Renal cortical epithelial cell (primary cell): ENCODE measurements around the gene COL18A1. TPM values are rescaled to one million over a fixed set of nuclear protein-coding genes. Genes with fewer than 3 reads are reported as not detected.
"Not testable (repeated sequence)": the region's sequence is repeated elsewhere in the genome, so short reads cannot be mapped to it uniquely, and the experiment has no call there.

Experiments used
- DNase-seq: peaks from one replicate; pipeline ENCODE4 v3.0.0-alpha.2; 2011; ENCODE audit warnings: low read depth
- total RNA-seq: library from RNA; depleted of rRNA; stranded (reverse); fragments of >200 nt; gene quantifications from 2 replicates; pipeline ENCODE4 v1.2.3, GENCODE V29; 2014

The COL18A1 gene
- total RNA-seq, 1 donor from 2014 or later: 672 TPM

DNA sequence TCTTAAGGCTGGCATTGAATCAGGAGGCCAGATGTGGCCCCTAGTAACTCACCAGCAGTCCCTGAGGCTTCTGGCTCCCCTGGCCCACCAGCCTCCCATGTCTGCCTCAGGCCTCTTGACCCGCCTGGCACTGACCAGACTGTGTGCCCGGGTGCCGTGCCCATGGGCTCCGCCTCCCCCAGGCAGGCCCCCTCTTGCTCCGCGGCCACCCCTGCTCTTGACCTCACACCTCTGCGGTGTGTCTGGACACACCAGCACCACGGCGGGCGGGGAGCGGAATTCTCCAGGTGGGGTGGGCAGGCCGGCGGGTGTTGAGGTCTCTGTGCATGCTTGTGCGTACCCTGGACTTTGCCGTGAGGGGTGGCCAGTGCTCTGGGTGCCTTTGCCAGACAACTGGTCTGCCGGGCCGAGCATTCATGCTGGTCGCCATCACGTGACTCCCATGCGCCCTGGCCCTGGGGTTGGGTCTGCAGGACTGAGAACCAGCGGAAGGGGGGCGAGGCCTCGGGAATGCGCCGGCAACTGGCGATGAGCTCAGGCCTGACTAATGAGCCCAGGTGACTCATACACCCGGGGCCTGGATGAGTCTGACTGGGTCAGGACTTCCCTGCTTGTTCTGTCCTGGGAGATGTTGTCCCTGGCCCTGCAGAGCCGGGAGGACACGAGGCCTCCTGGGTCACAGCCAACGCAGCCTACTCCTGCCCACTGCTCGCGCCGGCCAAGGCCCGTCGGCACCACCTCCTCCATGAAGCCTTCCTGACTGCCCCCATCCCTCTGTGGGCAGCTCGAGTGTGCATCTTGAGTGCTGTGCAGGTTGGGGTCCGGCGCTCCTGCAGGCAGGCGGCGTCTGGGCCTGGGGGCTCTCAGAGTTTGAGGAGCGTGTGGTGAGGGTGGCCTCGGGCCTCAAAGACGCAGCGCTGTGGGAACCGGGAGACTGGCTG is 22.6 kb downstream of the COL18A1 start:
- peak; percentile 95 for DNase-seq

DNA sequence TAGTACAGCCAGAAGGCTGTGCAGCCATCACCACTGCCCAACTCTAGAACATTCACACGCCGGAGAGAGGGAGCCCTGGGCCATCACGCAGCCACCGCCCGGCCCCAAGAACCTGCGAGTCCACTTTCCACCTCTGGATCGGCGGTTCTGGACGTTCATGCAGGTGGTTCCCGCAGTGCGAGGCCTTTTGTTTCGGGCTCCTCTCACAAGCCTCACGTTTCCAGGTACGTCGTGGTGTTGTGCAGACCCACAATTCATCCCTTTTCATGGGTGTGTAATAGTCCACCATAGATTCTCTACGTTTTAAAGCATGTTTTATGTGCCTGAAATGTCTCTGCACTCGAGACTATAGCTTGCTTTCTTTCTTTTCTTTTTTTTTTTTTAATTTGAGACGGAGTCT is 23.6 kb downstream of the COL18A1 start:
- no peak for DNase-seq

DNA sequence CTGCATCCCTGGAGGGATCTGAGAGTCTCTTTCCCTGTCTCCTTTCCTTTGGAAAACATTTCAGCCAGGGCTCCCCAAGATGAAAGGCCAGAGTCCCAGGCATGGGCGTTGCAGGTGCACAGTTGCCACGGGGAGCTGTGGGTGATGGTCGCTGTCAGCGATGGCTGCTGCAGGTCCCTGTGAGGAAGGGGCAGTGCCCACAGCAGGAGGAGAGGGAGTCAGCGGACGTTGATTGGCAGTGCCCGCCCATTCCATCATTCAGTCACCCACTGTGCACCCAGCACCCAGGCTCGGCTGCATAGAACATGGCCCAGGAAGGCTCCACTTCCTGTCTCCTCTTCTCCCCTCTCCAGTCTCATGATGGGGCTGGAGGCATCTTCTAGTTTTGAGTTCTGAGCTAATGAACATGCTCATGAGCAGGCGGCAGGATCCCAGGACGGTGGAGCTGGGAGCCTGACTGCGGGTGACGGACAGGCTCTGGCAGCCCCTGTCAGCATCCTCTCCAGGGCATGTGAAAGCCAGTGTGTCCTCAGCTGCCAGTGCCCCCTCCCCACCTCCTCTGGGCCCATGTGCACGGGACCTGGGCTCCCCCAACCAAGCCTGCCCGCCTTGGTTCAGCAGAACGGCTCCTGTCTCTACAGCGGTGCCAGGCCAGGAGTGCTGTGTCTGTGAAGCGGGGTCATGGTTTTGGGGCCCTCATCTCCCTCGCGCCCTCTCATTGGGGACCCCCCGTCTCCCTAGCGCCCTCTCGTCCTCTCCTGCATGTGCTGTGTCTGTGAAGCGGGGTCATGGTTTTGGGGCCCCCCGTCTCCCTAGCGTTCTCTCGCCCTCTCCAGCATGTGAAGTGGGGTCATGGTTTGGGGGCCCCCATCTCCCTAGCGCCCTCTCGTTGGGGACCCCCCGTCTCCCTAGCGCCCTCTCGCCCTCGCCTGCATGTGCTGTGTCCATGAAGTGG is 24.5 kb downstream of the COL18A1 start:
- no peak for DNase-seq

DNA sequence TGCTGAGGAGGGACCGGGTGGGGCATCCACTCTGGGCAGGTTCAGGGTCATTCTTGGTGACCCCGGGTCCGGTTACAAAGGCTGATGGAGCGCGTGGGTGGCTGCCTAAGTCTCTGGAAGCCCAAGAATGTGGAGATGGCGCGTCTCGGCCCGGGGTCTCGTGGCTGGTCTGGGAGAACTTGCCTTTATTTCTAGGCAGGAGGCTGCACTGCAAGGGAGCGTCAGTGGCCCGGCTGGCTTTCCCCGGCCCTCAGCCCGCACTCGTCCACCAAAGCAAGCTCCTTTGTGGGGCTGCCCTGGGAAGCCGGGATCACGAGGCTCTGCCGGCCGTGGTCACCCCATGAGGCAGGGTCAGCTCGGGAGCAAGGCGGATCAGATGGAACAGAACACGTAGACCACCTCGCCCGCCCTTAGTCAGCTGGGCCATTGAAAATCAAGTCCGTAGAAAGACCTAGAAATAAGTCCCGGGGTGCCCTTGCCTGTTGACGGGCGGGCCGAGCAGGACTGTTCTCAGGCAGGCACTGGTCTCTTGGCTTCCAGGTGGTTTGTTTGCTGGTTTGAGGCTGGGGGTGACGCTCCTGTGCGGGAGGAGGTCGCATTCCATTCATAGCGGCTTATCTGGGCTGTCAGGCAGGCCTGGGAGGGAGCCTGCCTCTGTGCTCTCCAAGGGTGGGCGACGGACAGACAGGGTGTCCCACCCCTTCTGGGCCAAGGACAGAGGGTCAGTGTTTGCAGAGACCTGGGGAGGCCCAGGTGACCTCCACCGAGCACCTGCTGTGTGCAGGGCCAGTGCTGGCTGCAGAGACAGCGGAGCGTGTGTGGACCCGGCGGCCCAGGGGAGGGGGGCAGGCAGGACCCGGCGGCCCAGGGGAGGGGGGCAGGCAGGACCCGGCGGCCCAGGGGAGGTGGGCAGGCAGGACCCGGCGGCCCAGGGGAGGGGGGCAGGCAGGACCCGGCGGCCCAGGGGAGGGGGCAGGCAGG is 25.8 kb downstream of the COL18A1 start:
- peak; percentile 69 for DNase-seq

DNA sequence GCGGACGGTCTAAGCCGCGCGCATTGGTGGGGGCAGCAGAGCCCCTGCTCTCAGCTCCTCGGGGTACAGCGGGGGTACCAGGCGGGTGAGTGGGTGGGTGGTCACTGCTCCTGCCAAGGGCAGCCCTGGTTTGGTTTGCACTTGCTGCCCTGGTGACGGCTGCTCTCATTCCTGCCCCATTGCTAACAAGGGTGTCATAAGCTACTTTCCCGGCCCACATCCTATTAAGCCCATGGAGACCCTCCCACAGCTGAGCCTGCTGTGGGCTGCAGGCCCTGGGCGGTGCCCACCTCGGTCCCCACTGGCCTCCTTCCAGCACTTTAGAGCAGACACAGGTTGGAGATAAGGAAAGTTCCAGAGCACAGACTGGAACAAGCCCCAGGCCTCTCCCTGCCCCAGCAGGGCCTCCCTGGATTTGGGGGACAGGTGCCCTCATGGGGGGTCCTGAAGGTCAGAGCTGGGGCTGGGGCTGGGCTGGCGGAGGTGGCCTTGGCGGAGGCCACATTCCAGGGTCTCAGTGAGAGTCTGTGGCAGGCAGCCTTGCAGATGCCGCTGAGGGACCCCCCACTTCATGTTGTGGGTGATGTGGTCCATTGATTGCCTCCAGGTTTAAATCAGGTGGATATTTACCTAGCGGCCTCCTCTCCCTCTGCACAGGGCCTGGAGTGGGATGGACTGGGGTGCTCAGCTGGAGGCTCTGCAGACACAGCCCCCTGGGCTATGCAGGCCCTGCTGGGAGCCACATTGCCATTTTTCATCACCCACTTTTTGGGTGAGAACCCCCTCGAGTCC is 27.0 kb downstream of the COL18A1 start:
- DNase-seq: no peak

DNA sequence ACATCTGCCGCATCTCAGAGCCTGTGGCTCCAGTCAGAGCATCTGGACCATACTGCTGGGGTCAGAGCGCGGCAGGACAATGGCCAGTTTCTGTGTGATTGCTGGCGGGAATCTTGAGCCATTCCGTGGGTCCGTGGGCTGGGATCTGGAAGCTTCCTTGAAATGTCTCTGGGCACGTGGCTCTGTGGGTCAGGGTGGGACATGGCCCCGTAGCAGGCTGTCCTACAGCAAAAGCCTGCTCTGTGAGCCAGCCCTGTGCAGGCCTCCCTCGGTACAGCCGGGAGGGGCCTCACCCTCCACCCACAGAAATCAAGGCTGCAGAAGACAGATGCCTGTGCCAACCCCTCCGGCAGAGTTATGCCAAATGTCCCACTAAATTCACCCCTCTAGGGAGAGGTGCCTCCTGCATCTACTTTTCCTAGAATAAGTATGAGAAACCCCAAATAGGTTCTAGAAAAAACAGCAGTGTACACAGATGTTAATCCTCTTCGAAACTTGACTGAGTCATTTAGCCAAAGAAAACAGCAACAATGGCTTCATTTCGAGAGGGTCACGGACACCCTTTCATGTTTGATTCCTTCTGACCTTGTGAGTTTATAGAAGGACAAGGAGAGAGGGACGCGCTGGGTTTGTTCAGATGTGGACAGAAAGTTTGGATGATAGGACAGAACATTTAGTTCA is 27.8 kb downstream of the COL18A1 start:
- no peak for DNase-seq

DNA sequence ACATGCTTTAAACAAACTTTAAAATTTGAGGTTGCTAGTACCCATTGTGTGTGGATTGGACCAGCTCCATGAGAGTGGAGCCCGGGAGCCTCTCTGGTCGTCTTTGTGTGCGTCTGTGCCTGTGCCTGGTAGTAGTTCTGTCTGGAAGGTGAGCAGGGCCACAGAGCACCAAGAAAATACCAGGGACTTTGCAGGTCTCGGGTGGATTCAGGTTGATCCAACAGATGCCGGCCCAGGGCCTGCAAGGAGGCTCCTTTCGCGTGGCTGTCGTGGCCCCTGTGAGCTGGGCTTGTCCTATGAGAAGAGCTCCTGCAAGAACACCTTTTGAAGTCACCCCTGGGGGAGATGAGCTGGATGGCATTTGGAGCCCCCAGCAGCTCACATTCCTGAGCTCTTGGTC is 28.3 kb downstream of the COL18A1 start:
- no peak for DNase-seq

DNA sequence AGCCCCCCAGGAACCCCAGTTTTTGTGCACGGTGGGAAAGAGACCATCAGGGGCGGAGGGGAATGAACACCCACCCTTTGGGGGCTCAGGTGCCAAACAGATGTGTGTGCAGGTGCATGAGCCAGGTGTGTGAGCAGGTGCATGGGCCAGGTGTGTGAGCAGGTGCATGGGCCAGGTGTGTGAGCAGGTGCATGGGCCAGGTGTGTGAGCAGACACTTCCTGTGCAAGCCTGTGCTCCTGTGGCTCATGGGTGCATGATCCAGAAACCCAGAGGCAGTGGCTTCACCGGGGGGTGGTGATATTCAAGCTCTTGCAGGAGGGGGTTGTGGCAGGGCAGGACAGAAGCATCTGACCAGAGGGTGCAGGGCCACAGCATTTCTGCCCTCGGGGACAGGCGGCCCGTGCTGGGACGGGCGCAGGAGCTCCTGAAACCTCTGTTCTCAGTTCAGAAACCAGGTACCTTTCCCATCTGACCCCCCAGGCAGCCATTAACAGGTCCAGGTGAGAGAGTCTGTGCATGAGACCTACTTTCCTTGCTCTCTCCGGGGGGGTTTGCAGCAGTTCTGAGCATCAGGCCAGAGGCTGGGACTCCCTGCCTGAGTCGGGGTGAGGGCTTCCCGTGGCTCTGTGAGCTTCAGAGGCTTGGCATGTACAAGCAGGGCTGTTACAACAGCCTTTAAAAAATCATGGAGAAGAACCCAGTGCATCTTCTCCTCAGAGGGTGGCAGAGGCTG is 29.1 kb downstream of the COL18A1 start:
- no peak for DNase-seq

DNA sequence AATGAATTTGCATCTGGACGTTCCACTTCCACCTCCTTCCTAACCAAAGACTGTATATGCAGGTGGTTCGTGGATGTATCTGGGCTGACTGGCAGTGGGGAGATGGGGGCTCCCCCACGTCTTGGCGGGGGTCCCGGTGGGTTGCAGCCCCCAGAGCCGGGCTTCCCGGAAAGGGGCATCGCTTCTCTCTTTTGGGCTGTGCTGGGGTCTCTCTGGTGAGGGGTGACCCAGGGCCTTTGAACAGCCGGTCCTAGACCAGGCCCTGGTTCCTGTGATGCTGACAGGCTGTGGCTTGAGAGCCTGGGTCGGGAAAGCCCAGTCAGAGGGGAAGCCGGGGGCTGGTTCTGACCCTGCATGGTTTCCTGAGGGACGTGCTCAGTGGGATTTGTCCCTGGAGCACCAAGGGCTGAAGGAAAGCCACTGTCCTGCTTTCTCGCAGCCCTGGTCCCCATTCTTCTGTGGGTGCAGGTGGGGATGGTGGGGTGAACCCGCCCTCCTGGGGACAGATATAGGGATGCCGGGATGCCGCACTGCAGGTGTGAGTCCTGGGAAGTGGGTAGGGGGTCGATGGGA is 29.8 kb downstream of the COL18A1 start:
- DNase-seq: no peak

DNA sequence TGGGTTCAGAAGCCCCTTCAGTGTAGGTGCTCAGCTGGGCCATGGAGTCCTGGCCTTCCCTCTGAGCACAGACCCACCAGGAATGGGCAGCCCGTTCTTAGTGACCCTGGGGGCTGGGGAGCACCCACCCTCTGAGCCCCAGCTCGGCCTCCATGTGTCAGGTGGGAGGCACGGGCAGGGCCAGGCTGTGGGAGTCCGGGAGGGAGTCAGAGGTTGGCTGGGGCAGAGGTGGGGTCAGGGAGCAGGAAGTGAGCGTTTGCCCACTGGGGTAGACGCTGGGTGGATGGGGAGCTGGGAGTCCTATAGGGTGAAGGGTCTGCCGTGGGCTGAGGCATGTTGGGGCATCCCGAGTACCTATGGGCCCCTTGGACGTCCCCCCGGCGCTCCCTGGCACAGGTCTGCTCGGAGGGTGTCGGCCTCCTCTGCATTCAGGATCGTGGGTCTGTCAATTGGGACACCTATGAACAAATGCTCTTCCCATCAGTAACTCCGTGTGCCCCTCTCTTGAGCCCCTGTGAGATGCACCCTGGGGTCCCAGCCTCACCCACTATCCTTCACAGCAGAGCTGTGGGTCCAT is 30.5 kb downstream of the COL18A1 start:
- DNase-seq: no peak

DNA sequence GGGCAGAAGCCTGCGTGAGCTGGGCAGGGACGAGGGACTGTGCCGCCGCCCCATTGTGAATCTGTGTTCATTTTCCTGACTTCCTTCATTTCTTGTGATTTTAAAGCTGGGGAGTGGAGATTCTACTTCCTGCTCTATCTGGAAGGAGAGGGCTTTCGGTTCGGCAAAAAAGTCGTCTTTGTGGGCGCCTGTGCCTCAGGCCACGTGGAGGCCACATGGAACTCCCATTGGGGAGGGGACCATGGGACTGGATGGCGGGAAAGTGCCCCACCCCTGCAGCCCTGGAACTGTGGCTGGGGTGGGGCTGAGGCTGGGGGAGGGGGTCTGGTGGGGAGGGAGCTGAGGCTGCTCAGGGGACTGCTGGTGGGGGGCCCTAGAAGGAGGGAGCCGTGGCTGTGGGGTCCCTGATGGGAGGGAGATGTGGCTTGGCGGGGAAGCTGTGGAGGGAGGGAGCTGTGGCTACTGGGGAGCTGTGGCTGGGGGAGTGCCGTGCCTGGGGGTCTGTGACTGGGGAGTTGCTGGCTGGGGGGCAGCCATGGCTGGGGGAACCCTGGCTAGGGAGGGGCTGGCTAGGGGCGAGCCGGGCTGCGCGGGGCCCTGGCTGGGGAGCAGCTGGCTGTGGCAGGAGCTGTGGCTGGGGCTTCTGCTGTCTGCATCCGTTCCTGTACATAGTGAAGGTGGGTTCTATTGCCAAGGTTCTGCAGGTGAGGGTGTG is 31.5 kb downstream of the COL18A1 start:
- DNase-seq: no peak

DNA sequence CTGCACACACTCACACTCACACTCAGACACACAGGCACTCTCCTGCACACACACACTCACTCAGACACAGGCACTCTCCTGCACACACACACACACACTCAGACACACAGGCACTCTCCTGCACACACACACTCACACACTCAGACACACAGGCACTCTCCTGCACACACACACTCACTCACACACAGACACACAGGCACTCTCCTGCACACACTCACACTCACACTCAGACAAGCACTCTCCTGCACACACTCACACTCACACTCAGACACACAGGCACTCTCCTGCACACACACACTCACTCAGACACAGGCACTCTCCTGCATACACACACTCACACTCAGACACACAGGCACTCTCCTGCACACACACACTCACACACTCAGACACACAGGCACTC is 32.9 kb downstream of the COL18A1 start:
- DNase-seq: not testable (repeated sequence)

DNA sequence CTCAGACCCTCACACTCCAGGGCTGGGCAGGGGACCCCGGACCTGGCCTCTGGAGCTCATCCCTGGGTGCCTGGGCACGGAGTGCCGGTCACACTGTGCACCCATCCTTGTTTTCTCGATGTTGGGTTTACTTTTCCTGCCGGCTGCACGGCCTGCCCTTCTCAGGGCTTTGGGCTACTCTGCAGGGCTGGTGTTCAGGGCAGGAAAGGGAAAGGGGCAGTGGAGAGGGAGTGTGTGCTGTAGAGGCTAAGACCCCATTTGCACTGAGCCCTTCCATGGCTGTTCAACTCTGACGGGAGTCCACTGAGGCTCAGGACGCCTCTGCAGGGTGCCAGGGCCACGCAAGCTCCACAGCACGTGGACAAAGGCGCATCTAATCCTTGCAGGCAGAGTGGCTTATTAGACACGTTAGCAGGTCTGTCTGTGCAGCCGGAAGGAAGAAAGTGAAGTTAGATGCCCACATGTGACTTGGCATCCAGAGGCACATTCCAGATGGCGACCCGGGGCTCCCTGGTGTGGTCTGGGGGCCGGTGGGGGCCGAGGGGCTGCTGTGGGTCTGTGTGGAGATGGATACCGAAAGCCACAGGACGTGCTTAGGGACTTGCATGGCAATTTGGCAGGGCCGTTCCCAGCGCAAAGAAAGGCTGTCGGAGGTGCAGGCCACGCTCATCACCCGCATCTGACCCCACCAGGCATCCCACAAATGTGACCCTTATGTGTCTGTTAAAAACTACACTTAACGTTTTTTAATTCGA is 33.6 kb downstream of the COL18A1 start:
- DNase-seq: no peak

DNA sequence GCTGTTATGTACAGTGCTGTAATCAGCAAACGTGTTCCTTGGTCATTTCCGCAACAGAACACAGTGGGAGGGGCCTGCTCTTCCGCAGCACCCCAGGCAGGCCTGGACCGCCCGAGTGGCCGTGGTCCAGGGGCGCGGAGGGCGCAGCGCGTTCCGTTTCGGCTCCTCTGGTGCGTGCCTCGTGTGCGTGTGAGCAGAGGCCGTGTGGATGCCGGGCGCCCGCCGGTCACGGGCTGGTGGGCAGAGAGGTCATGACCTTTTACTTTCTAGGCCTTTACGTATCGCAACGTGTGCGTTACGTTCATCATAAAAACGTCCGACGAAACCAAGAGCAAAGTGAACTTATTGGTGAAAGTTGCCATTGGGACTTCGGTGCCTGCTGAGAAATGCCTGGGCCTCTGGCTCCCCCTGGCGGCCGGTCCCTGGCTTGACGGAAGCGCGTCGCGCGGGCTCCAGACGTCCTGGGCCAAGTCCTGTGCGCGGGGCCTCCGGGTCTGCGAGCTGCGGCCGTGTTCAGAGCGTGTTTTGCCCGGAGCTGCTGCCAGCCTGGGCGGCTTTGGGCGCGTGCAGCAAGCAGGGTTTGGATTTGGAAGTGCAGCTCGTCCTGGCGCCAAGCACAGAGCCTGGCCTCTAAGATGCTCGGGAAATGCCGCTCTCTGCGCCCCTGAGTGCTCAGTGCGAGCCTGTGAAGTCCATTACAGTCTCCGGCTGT is 34.4 kb downstream of the COL18A1 start:
- DNase-seq: peak; percentile 89

DNA sequence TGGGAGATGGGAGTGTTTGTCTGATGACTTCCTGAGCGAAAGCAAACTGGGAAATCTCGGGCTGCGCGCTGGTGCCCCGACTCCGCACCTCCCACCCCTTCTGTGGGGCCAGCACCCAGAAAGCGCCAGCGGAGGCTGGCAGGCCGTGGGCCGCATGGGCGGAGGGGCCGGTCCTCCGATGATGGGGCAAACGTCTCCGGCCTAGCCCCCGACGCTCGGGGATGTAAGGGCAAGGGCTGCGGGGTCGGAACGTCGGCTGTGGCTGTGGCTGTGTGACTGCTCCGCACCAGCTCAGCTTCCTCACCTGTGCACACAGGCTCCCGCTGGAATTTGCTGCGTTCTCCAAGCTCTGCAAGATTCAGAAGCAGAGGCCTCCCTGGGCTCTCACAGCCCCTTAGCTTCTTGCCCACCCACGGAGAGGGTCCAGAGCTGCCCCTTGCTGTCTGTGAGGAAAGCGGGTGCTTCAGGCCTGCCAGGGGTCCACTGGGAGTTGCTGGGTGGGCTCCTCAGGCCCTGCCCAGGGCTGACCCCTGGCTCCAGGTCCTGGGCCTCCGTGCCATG is 35.0 kb downstream of the COL18A1 start:
- DNase-seq: no peak

DNA sequence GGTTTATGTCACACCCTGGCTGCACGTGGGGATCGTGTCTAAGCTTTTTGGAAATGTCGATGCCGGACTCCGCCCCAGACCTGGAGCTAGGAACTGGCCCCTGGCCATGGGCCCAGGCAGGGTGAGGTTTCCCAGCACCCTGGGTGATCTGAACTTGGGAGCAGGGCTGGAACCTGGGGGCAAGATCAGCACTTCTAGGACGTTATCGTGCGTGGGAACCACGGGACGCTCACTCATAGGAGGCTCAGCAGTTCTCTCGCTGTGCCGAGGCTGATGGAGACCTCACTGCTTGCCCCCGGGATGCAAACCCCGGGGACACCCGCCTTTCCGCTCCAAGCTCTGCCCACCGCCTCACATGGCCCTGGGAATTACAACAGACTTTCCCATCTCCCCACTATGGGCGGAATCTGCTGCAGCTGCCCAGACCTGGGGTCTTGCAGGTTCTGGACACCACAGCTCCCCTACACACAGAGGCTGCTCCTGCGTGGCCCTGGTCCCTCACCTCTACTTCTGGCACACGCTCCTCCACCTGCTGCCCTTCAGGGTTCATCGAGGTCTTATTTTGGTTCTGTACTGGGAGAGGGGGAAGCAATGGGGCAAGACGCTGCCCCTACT is 35.9 kb downstream of the COL18A1 start:
- DNase-seq: no peak
